Lower leg skin (tissue), 3 donors: ENCODE measurements around the gene UBL7.

Experiments used
- POLR2A ChIP-seq, 2 donors: fragments of 450-650 bp; IDR thresholded peaks; one replicate each; pipeline ENCODE4 v1.6.1; 2016 to 2017; ENCODE audit warnings: antibody characterized with exemption in 2 of 2, mild to moderate bottlenecking in 1 of 2, moderate library complexity in 1 of 2
- TF ChIP-seq, protein P1 (sequence below), 3 donors: fragments of 450-650 bp; IDR thresholded peaks; one replicate each; pipeline ENCODE4 v1.5.1; 2016; ENCODE audit warnings: antibody characterized with exemption in 3 of 3, mild to moderate bottlenecking in 3 of 3, moderate library complexity in 2 of 3

DNA sequence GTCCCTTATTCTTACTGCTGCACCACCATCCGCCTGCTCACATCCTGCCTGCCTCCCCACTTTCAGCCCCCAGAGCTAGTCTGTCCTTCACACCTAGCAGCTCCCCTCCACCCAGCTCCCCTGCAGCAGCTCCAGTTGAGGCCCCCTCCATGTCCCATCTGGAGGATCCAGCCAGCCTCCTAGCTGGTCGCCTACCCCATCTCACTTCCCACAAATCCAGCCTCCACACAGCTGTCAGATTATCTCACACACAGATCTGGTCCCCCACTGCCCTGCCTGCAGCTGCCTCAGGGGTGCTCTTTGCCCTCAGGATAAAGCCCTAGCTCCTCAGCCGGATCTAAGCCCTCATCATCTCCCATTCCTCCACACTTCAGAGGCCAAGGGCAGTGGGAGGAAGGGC, 18.4 kb downstream of the UBL7 start:
- TF ChIP-seq, protein P1, sequence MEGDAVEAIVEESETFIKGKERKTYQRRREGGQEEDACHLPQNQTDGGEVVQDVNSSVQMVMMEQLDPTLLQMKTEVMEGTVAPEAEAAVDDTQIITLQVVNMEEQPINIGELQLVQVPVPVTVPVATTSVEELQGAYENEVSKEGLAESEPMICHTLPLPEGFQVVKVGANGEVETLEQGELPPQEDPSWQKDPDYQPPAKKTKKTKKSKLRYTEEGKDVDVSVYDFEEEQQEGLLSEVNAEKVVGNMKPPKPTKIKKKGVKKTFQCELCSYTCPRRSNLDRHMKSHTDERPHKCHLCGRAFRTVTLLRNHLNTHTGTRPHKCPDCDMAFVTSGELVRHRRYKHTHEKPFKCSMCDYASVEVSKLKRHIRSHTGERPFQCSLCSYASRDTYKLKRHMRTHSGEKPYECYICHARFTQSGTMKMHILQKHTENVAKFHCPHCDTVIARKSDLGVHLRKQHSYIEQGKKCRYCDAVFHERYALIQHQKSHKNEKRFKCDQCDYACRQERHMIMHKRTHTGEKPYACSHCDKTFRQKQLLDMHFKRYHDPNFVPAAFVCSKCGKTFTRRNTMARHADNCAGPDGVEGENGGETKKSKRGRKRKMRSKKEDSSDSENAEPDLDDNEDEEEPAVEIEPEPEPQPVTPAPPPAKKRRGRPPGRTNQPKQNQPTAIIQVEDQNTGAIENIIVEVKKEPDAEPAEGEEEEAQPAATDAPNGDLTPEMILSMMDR (IDR thresholded peaks at IDR 0.05): no peak
- no peak for TF ChIP-seq POLR2A (IDR thresholded peaks at IDR 0.05)
